HepG2 (cell line): ENCODE data around the gene MLH1. TPM values are rescaled to one million over a fixed set of nuclear protein-coding genes. Genes with fewer than 3 reads are reported as not detected.
A peak's percentile ranks its signal among the peaks of the same experiment; 100 is the strongest.

Experiments used
- ESRRA ChIP-seq: sonication (generic); formaldehyde crosslinking; IDR thresholded peaks from 2 replicates; pipeline ENCODE4 v1.5.1; 2020; ENCODE audit warnings: mild to moderate bottlenecking, low read depth, missing genetic modification reagents
- EZH2 ChIP-seq: conservative IDR thresholded peaks from 2 replicates; pipeline ENCODE4 v1.6.1; 2012; ENCODE audit warnings: mild to moderate bottlenecking, low read depth, low read length, moderate library complexity
- FOXO1 ChIP-seq: sonication (generic); formaldehyde crosslinking; IDR thresholded peaks from 2 replicates; pipeline ENCODE4 v1.4.0; 2020; ENCODE audit warnings: missing genetic modification reagents
- GATAD2A ChIP-seq: IDR thresholded peaks from 2 replicates; pipeline ENCODE4 v1.6.1; 2016
- HNF1A ChIP-seq, 2 experiments: sonication (generic) in 1 of 2; formaldehyde crosslinking in 1 of 2; IDR thresholded peaks; 2 replicates each; pipeline versions ENCODE4 v1.4.0 to v1.6.1; 2016 to 2020; ENCODE audit warnings: borderline replicate concordance in 1 of 2, low read depth in 1 of 2, mild to moderate bottlenecking in 1 of 2, missing genetic modification reagents in 1 of 2
- JUNB ChIP-seq: sonication (generic); formaldehyde crosslinking; IDR thresholded peaks from 2 replicates; pipeline ENCODE4 v1.8.0; 2022; ENCODE audit warnings: missing genetic modification reagents, mild to moderate bottlenecking, borderline replicate concordance
- NFRKB ChIP-seq: fragments of 450-650 bp; IDR thresholded peaks from 2 replicates; pipeline ENCODE4 v1.6.1; 2017
- REPIN1 ChIP-seq: sonication (generic); formaldehyde crosslinking; IDR thresholded peaks from 2 replicates; pipeline ENCODE4 v1.8.0; 2022; ENCODE audit warnings: missing genetic modification reagents, low read depth, mild to moderate bottlenecking, borderline replicate concordance
- ZNF230 ChIP-seq: sonication (generic); formaldehyde crosslinking; IDR thresholded peaks from 2 replicates; pipeline ENCODE4 v1.4.0; 2020; ENCODE audit warnings: mild to moderate bottlenecking, missing genetic modification reagents
- ZNF30 ChIP-seq: sonication (generic); formaldehyde crosslinking; IDR thresholded peaks from 2 replicates; pipeline ENCODE4 v1.5.0; 2020; ENCODE audit warnings: mild to moderate bottlenecking, missing genetic modification reagents
- ZNF318 ChIP-seq: sonication (generic); formaldehyde crosslinking; IDR thresholded peaks from 2 replicates; pipeline ENCODE4 v1.4.0; 2020; ENCODE audit warnings: mild to moderate bottlenecking, missing genetic modification reagents
- ZNF343 ChIP-seq: sonication (generic); formaldehyde crosslinking; IDR thresholded peaks from 2 replicates; pipeline ENCODE4 v1.4.0; 2020; ENCODE audit warnings: mild to moderate bottlenecking, missing genetic modification reagents
- ZNF678 ChIP-seq: sonication (generic); formaldehyde crosslinking; IDR thresholded peaks from 2 replicates; pipeline ENCODE4 v1.4.0; 2020; ENCODE audit warnings: mild to moderate bottlenecking, missing genetic modification reagents
- ZSCAN25 ChIP-seq: sonication (generic); formaldehyde crosslinking; IDR thresholded peaks from 2 replicates; pipeline ENCODE4 v1.8.0; 2022; ENCODE audit warnings: mild to moderate bottlenecking, missing genetic modification reagents
- polyA plus RNA-seq, 8 experiments: library from polyadenylated mRNA; depleted of rRNA in 3 of 8; stranded (reverse) in 7 of 8; unstranded in 1 of 8; fragments of >200 nt; fragmentation: Illumina TruSeq in 4 of 8; extraction: Trizol in 4 of 8; gene quantifications; 2 replicates each; pipeline versions ENCODE4 v1.2.1 to v1.2.3, GENCODE V29; 2011 to 2016; ENCODE audit warnings: low read depth in 4 of 8, missing spikeins in 1 of 8, mixed read lengths in 1 of 8; ENCODE audit not compliant: insufficient read depth in 1 of 8
- total RNA-seq, 5 experiments: library from RNA; depleted of rRNA; stranded (reverse); fragments of >200 nt; fragmentation: Illumina TruSeq; extraction: Trizol; gene quantifications; 2 replicates each; pipeline ENCODE4 v1.2.3, GENCODE V29; 2016; ENCODE audit warnings: low read depth in 1 of 5

MLH1 gene
- total and polyA plus RNA-seq, 2 of the 13 experiments (the other 11 are each of a cell fraction or from before 2014, with no cell fraction given), result 29.5 to 70.8 TPM

GRCh38 chr3:36993326-36994283, at the start of gene MLH1 (continued):
- 0 out of 2 replicates have a peak, but pooled peaks have one; percentile 57 for TF ChIP-seq ZNF318 (CRISPR knock-in tag)
- TF ChIP-seq ESRRA (CRISPR knock-in tag), result 0 out of 2 replicates have a peak, but pooled peaks have one; percentile 44
- peak; percentile 11; the same call in 1 of the 2 replicates for TF ChIP-seq ZSCAN25 (CRISPR knock-in tag)
- no peak for TF ChIP-seq HNF1A (IDR thresholded peaks at IDR 0.05; ENCODE audit: low read depth)
- TF ChIP-seq HNF1A (CRISPR knock-in tag; IDR thresholded peaks at IDR 0.05; ENCODE audit: borderline replicate concordance), result peak; percentile 56; the same call in 1 of the 2 replicates
- no peak; the same call in 1 of the 2 replicates for TF ChIP-seq FOXO1 (CRISPR knock-in tag)
- 0 out of 2 replicates have a peak, but pooled peaks have one; percentile 18 for TF ChIP-seq GATAD2A (CRISPR knock-in tag)
- no peak for TF ChIP-seq JUNB
- no peak for TF ChIP-seq ZNF678 (CRISPR knock-in tag)
- TF ChIP-seq NFRKB, result no peak
- TF ChIP-seq ZNF30 (CRISPR knock-in tag), result no peak
- no peak for TF ChIP-seq EZH2
- no peak for TF ChIP-seq ZNF343 (CRISPR knock-in tag)
- TF ChIP-seq REPIN1 (CRISPR knock-in tag), result no peak; the same call in 1 of the 2 replicates
- peak; percentile 41 for TF ChIP-seq ZNF230
